HCT116 (cell line): ENCODE measurements around the gene CDC6. TPM values are rescaled to one million over a fixed set of nuclear protein-coding genes. Genes with fewer than 3 reads are reported as not detected.

ENCODE experiments used
- ATAC-seq: fragments of 200-7000 bp; cut with Tn5 transposase; 2 replicates; pipeline ENCODE4 v1.9.1; 2020; ENCODE audit warnings: mild to moderate bottlenecking, moderate library complexity
- BruUV-seq: library from RNA; stranded (reverse); fragments of 400-500 nt; replicated peaks from 2 replicates; lab custom pipeline; 2021; lab: Mats Ljungman, UMichigan
- CTCF ChIA-PET: fragments of 300-600 bp; sonication (Branson Sonifier 250); formaldehyde crosslinking; loops from one replicate; lab custom pipeline; 2021; ENCODE audit warnings: antibody characterized with exemption; lab: Charles Lee
- POLR2A ChIA-PET: fragments of 300-600, 350-600 bp; sonication (Branson Sonifier 250); formaldehyde crosslinking; loops from one replicate; lab custom pipeline; 2021; ENCODE audit warnings: antibody characterized with exemption; lab: Charles Lee
- RAD21 ChIA-PET, 2 experiments: fragments of 300-600 bp; sonication (Branson Sonifier 250); formaldehyde crosslinking; loops; one replicate each; lab custom pipeline; 2023; ENCODE audit warnings: low total read pairs in 2 of 2; ENCODE audit not compliant: uncharacterized antibody in 2 of 2, unreplicated experiment in 2 of 2, low non-redundant PET in 1 of 2; lab: Charles Lee
- DNase-seq: peaks from one replicate; pipeline ENCODE4 v3.0.0-alpha.2; 2010; ENCODE audit warnings: low read depth, low spot score
- H2AFZ ChIP-seq: fragments of 200-600 bp; shearing (Covaris generic), sonication (generic); 2 replicates; pipeline ENCODE4 v1.6.1; 2017; ENCODE audit warnings: low read depth, mixed run types, mixed read lengths, antibody characterized with exemption, low read length; ENCODE audit not compliant: poor library complexity, severe bottlenecking
- H3K27ac ChIP-seq: 2 replicates; pipeline ENCODE4 v1.5.1; 2012; ENCODE audit warnings: low read depth, low read length
- H3K27me3 ChIP-seq: fragments of 200-600 bp; sonication (generic); 2 replicates; pipeline ENCODE4 v1.6.1; 2016; ENCODE audit warnings: mixed run types, low read length, mixed read lengths; ENCODE audit not compliant: insufficient read depth
- H3K36me3 ChIP-seq, 2 experiments: fragments of 200-500 bp in 1 of 2; fragments of 200-600 bp in 1 of 2; sonication (Bioruptor generic) in 1 of 2; sonication (generic) in 1 of 2; 2 replicates each; pipeline versions ENCODE4 v1.5.1 to v1.6.1; 2014 to 2016; ENCODE audit warnings: low read length in 2 of 2, inconsistent platforms in 1 of 2, mixed read lengths in 1 of 2, mixed run types in 1 of 2; ENCODE audit not compliant: insufficient read depth in 2 of 2, control insufficient read depth in 1 of 2
- H3K4me1 ChIP-seq, 2 experiments: fragments of 200-600 bp in 1 of 2; sonication (generic) in 1 of 2; 2 replicates each; pipeline versions ENCODE4 v1.5.1 to v1.6.1; 2012 to 2017; ENCODE audit warnings: low read length in 2 of 2, inconsistent platforms in 1 of 2, mild to moderate bottlenecking in 1 of 2, mixed read lengths in 1 of 2, mixed run types in 1 of 2, moderate library complexity in 1 of 2; ENCODE audit not compliant: insufficient read depth in 2 of 2, control insufficient read depth in 1 of 2
- H3K4me2 ChIP-seq: fragments of 200-600 bp; sonication (generic); 2 replicates; pipeline ENCODE4 v1.6.1; 2017; ENCODE audit warnings: mixed run types, low read length, mixed read lengths
- H3K4me3 ChIP-seq, 2 experiments: fragments of 200-600 bp in 1 of 2; sonication (generic) in 1 of 2; replicated peaks in 1 of 2; 2 replicates each; pipeline ENCODE4 v1.5.1; 2011 to 2016; ENCODE audit warnings: low read length in 2 of 2, control low read depth in 1 of 2, low read depth in 1 of 2, mild to moderate bottlenecking in 1 of 2, mixed read lengths in 1 of 2, mixed run types in 1 of 2
- H3K79me2 ChIP-seq: fragments of 200-600 bp; sonication (generic); 2 replicates; pipeline ENCODE4 v1.6.1; 2017; ENCODE audit warnings: mild to moderate bottlenecking, mixed run types, low read length, moderate library complexity, mixed read lengths; ENCODE audit not compliant: insufficient read depth
- H3K9ac ChIP-seq: fragments of 200-600 bp; sonication (generic); 2 replicates; pipeline ENCODE4 v1.6.1; 2016; ENCODE audit warnings: low read length, mixed read lengths
- H3K9me2 ChIP-seq: fragments of 200-600 bp; sonication (generic), shearing (Covaris generic); 2 replicates; pipeline ENCODE4 v1.6.1; 2017; ENCODE audit warnings: mixed run types, mild to moderate bottlenecking, moderate library complexity; ENCODE audit not compliant: insufficient read depth
- H3K9me3 ChIP-seq, 2 experiments: fragments of 200-500 bp in 1 of 2; fragments of 200-600 bp in 1 of 2; sonication (Bioruptor generic) in 1 of 2; sonication (generic) in 1 of 2; 2 replicates each; pipeline ENCODE4 v1.6.1; 2014 to 2017; ENCODE audit warnings: low read length in 2 of 2, mixed read lengths in 2 of 2, inconsistent platforms in 1 of 2, low read depth in 1 of 2, mild to moderate bottlenecking in 1 of 2, mixed run types in 1 of 2, moderate library complexity in 1 of 2; ENCODE audit not compliant: control insufficient read depth in 1 of 2, insufficient read depth in 1 of 2
- H4K20me1 ChIP-seq: fragments of 200-600 bp; sonication (generic), shearing (Covaris generic); 2 replicates; pipeline ENCODE4 v1.6.1; 2017; ENCODE audit warnings: mixed run types, mild to moderate bottlenecking, moderate library complexity; ENCODE audit not compliant: insufficient read depth
- CBX3 ChIP-seq: IDR thresholded peaks from 2 replicates; pipeline ENCODE4 v1.6.1; 2012; ENCODE audit warnings: low read depth
- CEBPB ChIP-seq: IDR thresholded peaks from 2 replicates; pipeline ENCODE4 v1.6.1; 2012; ENCODE audit warnings: low read depth
- CTCF ChIP-seq, 3 experiments: fragments of 200-600 bp in 1 of 3; sonication (generic) in 1 of 3; IDR thresholded peaks in 2 of 3; conservative IDR thresholded peaks in 1 of 3; 2 replicates each; pipeline ENCODE4 v1.5.1; 2012 to 2017; ENCODE audit warnings: low read depth in 2 of 3, low read length in 2 of 3, antibody characterized with exemption in 1 of 3, borderline replicate concordance in 1 of 3, control low read depth in 1 of 3, mild to moderate bottlenecking in 1 of 3, mixed read lengths in 1 of 3, mixed run types in 1 of 3, moderate library complexity in 1 of 3; ENCODE audit not compliant: insufficient read depth in 1 of 3
- EGR1 ChIP-seq: IDR thresholded peaks from 2 replicates; pipeline ENCODE4 v1.6.1; 2012; ENCODE audit warnings: low read depth
- ELF1 ChIP-seq: IDR thresholded peaks from 2 replicates; pipeline ENCODE4 v1.6.1; 2012; ENCODE audit warnings: low read depth, borderline replicate concordance
- EZH2 ChIP-seq: fragments of 200-600 bp; sonication (generic); IDR thresholded peaks from 2 replicates; pipeline ENCODE4 v1.6.1; 2017; ENCODE audit warnings: antibody characterized with exemption, mixed run types
- FOSL1 ChIP-seq: IDR thresholded peaks from 2 replicates; pipeline ENCODE4 v1.6.1; 2012; ENCODE audit warnings: low read depth
- JUND ChIP-seq: IDR thresholded peaks from 2 replicates; pipeline ENCODE4 v1.6.1; 2012
- POLR2A ChIP-seq: IDR thresholded peaks from 2 replicates; pipeline ENCODE4 v1.7.0; 2011; ENCODE audit warnings: borderline replicate concordance; ENCODE audit not compliant: insufficient read depth, insufficient read length; ENCODE audit errors: extremely low read depth
- POLR2AphosphoS5 ChIP-seq: IDR thresholded peaks from 2 replicates; pipeline ENCODE4 v1.6.1; 2011; ENCODE audit warnings: mild to moderate bottlenecking, low read depth, low read length, moderate library complexity
- RAD21 ChIP-seq: IDR thresholded peaks from 2 replicates; pipeline ENCODE4 v1.6.1; 2012; ENCODE audit warnings: low read depth, mild to moderate bottlenecking
- REST ChIP-seq: IDR thresholded peaks from 2 replicates; pipeline ENCODE4 v1.6.1; 2012; ENCODE audit warnings: low read depth
- SIN3A ChIP-seq: IDR thresholded peaks from 2 replicates; pipeline ENCODE4 v1.6.1; 2012; ENCODE audit warnings: low read depth
- SRF ChIP-seq: IDR thresholded peaks from 2 replicates; pipeline ENCODE4 v1.6.1; 2012; ENCODE audit warnings: low read depth
- YY1 ChIP-seq: IDR thresholded peaks from 2 replicates; pipeline ENCODE4 v1.6.1; 2011; ENCODE audit warnings: low read length, low read depth, moderate library complexity, mild to moderate bottlenecking; ENCODE audit not compliant: insufficient replicate concordance; ENCODE audit errors: extremely low read depth
- ZBTB33 ChIP-seq: IDR thresholded peaks from 2 replicates; pipeline ENCODE4 v1.6.1; 2011; ENCODE audit warnings: mild to moderate bottlenecking, low read length, moderate library complexity; ENCODE audit not compliant: insufficient replicate concordance; ENCODE audit errors: extremely low read depth
- ZFX ChIP-seq: fragments of 450-650 bp; IDR thresholded peaks from 2 replicates; pipeline ENCODE4 v1.6.1; 2017
- ZNF274 ChIP-seq: fragments of 200-500 bp; sonication (Bioruptor generic); IDR thresholded peaks from 2 replicates; pipeline ENCODE4 v1.6.1; 2014; ENCODE audit warnings: mild to moderate bottlenecking, low read depth, low read length, inconsistent platforms
- intact Hi-C: fragments of 100-400 bp; cut with micrococcal nuclease; formaldehyde crosslinking; loops from 2 replicates; pipeline ENCODE4 v1.10.0; 2022
- total RNA-seq: library from RNA; stranded (reverse); gene quantifications from one replicate; pipeline ENCODE4 v1.2.1, GENCODE V29; 2021; ENCODE audit not compliant: unreplicated experiment

Gene CDC6
- total RNA-seq, 1 experiment from 2014 or later, result 117 TPM

GRCh38 chr17:40351359-40352236 is 63.9 kb downstream of the CDC6 start:
- DNase-seq, result no peak
- no peak overlapping the region for H3K4me2 ChIP-seq
- H3K9me2 ChIP-seq, result no peaks in the 10 kb centered on the region
- intact Hi-C loops, result no loop called here
- H3K27me3 ChIP-seq, result no peaks in the 10 kb centered on the region
- TF ChIP-seq SIN3A (no peak), ZFX (no peak), RAD21 (no peak), ELF1 (no peak), ZBTB33 (no peak), YY1 (no peak), CTCF (IDR thresholded peaks at IDR 0.05 in 2 of 3, conservative IDR thresholded peaks at IDR 0.05 in 1 of 3; ENCODE audit: borderline replicate concordance in 1 of 3, insufficient read depth in 1 of 3, low read depth in 2 of 3, low read length in 2 of 3) (no peak), JUND (no peak), EZH2 (no peak), POLR2AphosphoS5 (no peak), FOSL1 (no peak), POLR2A (no peak), CBX3 (no peak), SRF (no peak), ZNF274 (no peak), EGR1 (no peak), REST (no peak), CEBPB (no peak)
- ChIA-PET POLR2A (interaction anchor here (0.6 to 0.7 kb wide), 2 partner anchors 21 to 38 kb away, joined by 3 to 4 read pairs; no protein-coding TSS in a partner anchor), CTCF (interaction anchor here (1.3 to 5.8 kb wide), 3 partner anchors 10 to 208 kb away, joined by 3 to 107 read pairs (median 3); partner anchors contain the start of gene RARA), RAD21 (no interaction called here)
- peaks cover 15% of the 10 kb centered on the region; the same call in 1 of the 2 replicates for H3K79me2 ChIP-seq
- peaks cover 7 to 20% of the 10 kb centered on the region in 2 experiments; a peak in 3 of 4 replicates for H3K36me3 ChIP-seq
- no peak overlapping the region for H3K27ac ChIP-seq
- no peaks in the 10 kb centered on the region for H4K20me1 ChIP-seq
- no peaks in the 10 kb centered on the region; a peak in 1 of 4 replicates for H3K4me1 ChIP-seq
- no peaks in the 10 kb centered on the region for H3K9me3 ChIP-seq
- no peak overlapping the region for H2AFZ ChIP-seq
- no peak overlapping the region for H3K4me3 ChIP-seq
- H3K9ac ChIP-seq, result no peak overlapping the region
- no TSS peak for BruUV-seq
- no peak for ATAC-seq
